HepG2 (cell line): ENCODE measurements around the gene SEMA3G. TPM values are rescaled to one million over a fixed set of nuclear protein-coding genes. Genes with fewer than 3 reads are reported as not detected.

Experiments
- ATAC-seq: fragments of 200-7000 bp; cut with Tn5 transposase; 3 replicates; pipeline ENCODE4 v1.9.1; 2020; ENCODE audit warnings: mild to moderate bottlenecking, moderate library complexity
- BruUV-seq: library from RNA; stranded (reverse); fragments of 400-500 nt; replicated peaks from 2 replicates; lab custom pipeline; 2021; lab: Mats Ljungman, UMichigan
- CTCF ChIA-PET: fragments of 300-600 bp; formaldehyde crosslinking; extraction: SDS; loops from one replicate; lab custom pipeline; 2021; ENCODE audit warnings: low total read pairs, inconsistent platforms, low intra/inter-chr PET ratio; lab: Yijun Ruan, JAX
- POLR2A ChIA-PET: fragments of 350-600 bp; sonication (Branson Sonifier 250); formaldehyde crosslinking; loops from one replicate; lab custom pipeline; 2020; ENCODE audit warnings: antibody characterized with exemption, inconsistent platforms; lab: Yijun Ruan, JAX
- DNase-seq: peaks from one replicate; pipeline ENCODE4 v3.0.0-alpha.2; 2015; ENCODE audit warnings: low spot score
- FAIRE-seq: peaks from 3 replicates; lab custom pipeline; 2011; peaks lifted over from hg19 to GRCh38; lab: Jason Lieb, UNC
- H2AFZ ChIP-seq: one replicate; pipeline ENCODE4 v1.6.1; 2011; ENCODE audit warnings: low read length, inconsistent platforms
- H3K27ac ChIP-seq: fragments of 300-600 bp; 3 replicates; pipeline ENCODE4 v1.8.0; 2011; ENCODE audit warnings: mixed run types, mild to moderate bottlenecking, mixed read lengths, low read length, inconsistent platforms; ENCODE audit not compliant: insufficient read depth; ENCODE audit errors: extremely low read length
- H3K27me3 ChIP-seq, 2 experiments: fragments of 200-600 bp in 1 of 2; 2 replicates in 1 of 2; 3 replicates in 1 of 2; pipeline versions ENCODE4 v1.6.0 to v1.8.0; 2011; ENCODE audit warnings: low read length in 2 of 2, mild to moderate bottlenecking in 2 of 2, moderate library complexity in 2 of 2, inconsistent platforms in 1 of 2; ENCODE audit not compliant: insufficient read depth in 2 of 2, control insufficient read depth in 1 of 2
- H3K36me3 ChIP-seq, 2 experiments: fragments of 200-600 bp in 1 of 2; replicated peaks in 1 of 2; 2 replicates in 1 of 2; 3 replicates in 1 of 2; pipeline versions ENCODE4 v1.5.1 to v1.8.0; 2011; ENCODE audit warnings: low read length in 2 of 2, inconsistent platforms in 1 of 2; ENCODE audit not compliant: insufficient read depth in 2 of 2, control insufficient read depth in 1 of 2
- H3K4me1 ChIP-seq: 2 replicates; pipeline ENCODE4 v1.5.1; 2012; ENCODE audit warnings: low read length, inconsistent platforms; ENCODE audit not compliant: insufficient read depth
- H3K4me2 ChIP-seq: 2 replicates; pipeline ENCODE4 v1.6.0; 2011; ENCODE audit warnings: low read depth, low read length, inconsistent platforms
- H3K4me3 ChIP-seq, 3 experiments: fragments of 200-600 bp in 1 of 3; sonication (generic), shearing (Covaris generic) in 1 of 3; replicated peaks in 1 of 3; 2 replicates each; pipeline ENCODE4 v1.5.1; 2011 to 2016; ENCODE audit warnings: low read length in 3 of 3, inconsistent platforms in 2 of 3, low read depth in 2 of 3, mild to moderate bottlenecking in 2 of 3, control low read depth in 1 of 3, mixed read lengths in 1 of 3; ENCODE audit not compliant: insufficient read depth in 1 of 3
- H3K79me2 ChIP-seq: one replicate; pipeline ENCODE4 v1.6.1; 2011; ENCODE audit warnings: low read length, inconsistent platforms; ENCODE audit not compliant: insufficient read depth
- H3K9ac ChIP-seq: 2 replicates; pipeline ENCODE4 v1.6.0; 2011; ENCODE audit warnings: mild to moderate bottlenecking, low read depth, low read length, inconsistent platforms; ENCODE audit not compliant: insufficient read depth
- H3K9me3 ChIP-seq: 2 replicates; pipeline ENCODE4 v1.5.1; 2012; ENCODE audit warnings: mild to moderate bottlenecking, low read length
- H4K20me1 ChIP-seq: 2 replicates; pipeline ENCODE4 v1.6.0; 2011; ENCODE audit warnings: inconsistent platforms, mild to moderate bottlenecking, low read length, moderate library complexity; ENCODE audit not compliant: insufficient read depth
- AHR ChIP-seq: IDR thresholded peaks from 2 replicates; pipeline ENCODE4 v1.6.1; 2018; ENCODE audit warnings: missing genetic modification reagents, missing compliant biosample characterization
- CENPBD1 ChIP-seq: sonication (generic); formaldehyde crosslinking; IDR thresholded peaks from 2 replicates; pipeline ENCODE4 v1.8.0; 2022; ENCODE audit warnings: missing genetic modification reagents, low read depth, mild to moderate bottlenecking, borderline replicate concordance
- CHCHD3 ChIP-seq: sonication (generic); formaldehyde crosslinking; IDR thresholded peaks from 2 replicates; pipeline ENCODE4 v1.8.0; 2022; ENCODE audit warnings: mild to moderate bottlenecking, missing genetic modification reagents, moderate library complexity
- CSRNP2 ChIP-seq: sonication (generic); formaldehyde crosslinking; conservative IDR thresholded peaks from 2 replicates; pipeline ENCODE4 v1.8.0; 2022; ENCODE audit warnings: low read depth, missing genetic modification reagents
- ETV5 ChIP-seq: IDR thresholded peaks from 2 replicates; pipeline ENCODE4 v1.6.1; 2018; ENCODE audit warnings: missing biosample characterization, missing genetic modification reagents, inconsistent platforms, borderline replicate concordance
- FOXA1 ChIP-seq, 2 experiments: fragments of 450-650 bp in 1 of 2; sonication (generic) in 1 of 2; formaldehyde crosslinking in 1 of 2; IDR thresholded peaks; 2 replicates each; pipeline versions ENCODE4 v1.4.0 to v1.6.1; 2016 to 2020; ENCODE audit warnings: missing genetic modification reagents in 1 of 2
- JUNB ChIP-seq: sonication (generic); formaldehyde crosslinking; IDR thresholded peaks from 2 replicates; pipeline ENCODE4 v1.8.0; 2022; ENCODE audit warnings: missing genetic modification reagents, mild to moderate bottlenecking, borderline replicate concordance
- MEIS2 ChIP-seq: sonication (generic); formaldehyde crosslinking; IDR thresholded peaks from 2 replicates; pipeline ENCODE4 v1.9.0; 2021; ENCODE audit warnings: mild to moderate bottlenecking, missing genetic modification reagents
- MIER3 ChIP-seq: IDR thresholded peaks from 2 replicates; pipeline ENCODE4 v1.6.1; 2016; ENCODE audit warnings: missing compliant biosample characterization, borderline replicate concordance
- NFE2 ChIP-seq: sonication (generic); formaldehyde crosslinking; IDR thresholded peaks from 2 replicates; pipeline ENCODE4 v1.4.0; 2020; ENCODE audit warnings: missing genetic modification reagents
- NR2F1 ChIP-seq, 2 experiments: fragments of 450-650 bp in 1 of 2; formaldehyde crosslinking in 1 of 2; IDR thresholded peaks; 2 replicates each; pipeline versions ENCODE4 v1.5.0 to v1.6.1; 2016 to 2020; ENCODE audit warnings: mild to moderate bottlenecking in 1 of 2, missing compliant biosample characterization in 1 of 2, missing genetic modification reagents in 1 of 2, moderate library complexity in 1 of 2
- NR2F6 ChIP-seq, 2 experiments: IDR thresholded peaks; 2 replicates each; pipeline ENCODE4 v1.6.1; 2016; ENCODE audit warnings: antibody characterized with exemption in 1 of 2, mild to moderate bottlenecking in 1 of 2
- RARA ChIP-seq: IDR thresholded peaks from 2 replicates; pipeline ENCODE4 v1.6.1; 2016; ENCODE audit warnings: missing genetic modification reagents, missing compliant biosample characterization
- SMAD3 ChIP-seq: sonication (generic); formaldehyde crosslinking; IDR thresholded peaks from 2 replicates; pipeline ENCODE4 v1.4.0; 2020; ENCODE audit warnings: missing genetic modification reagents
- SRSF4 ChIP-seq: fragments of 200-400 bp; formaldehyde crosslinking; IDR thresholded peaks from one replicate; pipeline ENCODE4 v1.6.1; 2018; ENCODE audit warnings: mild to moderate bottlenecking, low read depth, low read length, moderate library complexity; ENCODE audit not compliant: poor library complexity, severe bottlenecking
- TEAD3 ChIP-seq: optimal IDR thresholded peaks from 2 replicates; pipeline ENCODE3; 2016; ENCODE audit warnings: borderline replicate concordance
- ZBTB33 ChIP-seq: sonication (generic); formaldehyde crosslinking; IDR thresholded peaks from 2 replicates; pipeline ENCODE4 v1.4.0; 2020; ENCODE audit warnings: missing genetic modification reagents
- ZNF225 ChIP-seq: sonication (generic); formaldehyde crosslinking; IDR thresholded peaks from 2 replicates; pipeline ENCODE4 v1.4.0; 2020; ENCODE audit warnings: mild to moderate bottlenecking, missing genetic modification reagents
- ZNF335 ChIP-seq: sonication (generic); formaldehyde crosslinking; IDR thresholded peaks from 2 replicates; pipeline ENCODE4 v1.4.0; 2020; ENCODE audit warnings: missing genetic modification reagents
- ZNF761 ChIP-seq: sonication (generic); formaldehyde crosslinking; conservative IDR thresholded peaks from 2 replicates; pipeline ENCODE4 v1.4.0; 2020; ENCODE audit warnings: mild to moderate bottlenecking, missing genetic modification reagents
- WGBS: methylation state at CpG from one replicate; pipeline ENCODE4 v1.1.6; 2017; ENCODE audit warnings: low lambda C conversion rate; 5-methylcytosine and 5-hydroxymethylcytosine counted together
- in situ Hi-C: cut with HindIII; loops from 2 replicates; pipeline ENCODE4 v1.10.0; 2017; ENCODE audit warnings: low pct_unique_long_range_greater_than_20kb; ENCODE audit not compliant: extremely low pct_ligation_motif_present
- intact Hi-C: fragments of 100-400 bp; cut with micrococcal nuclease; formaldehyde crosslinking; loops from one replicate; pipeline ENCODE4 v1.10.0; 2022; ENCODE audit not compliant: unreplicated experiment
- polyA plus RNA-seq, 8 experiments: library from polyadenylated mRNA; depleted of rRNA in 3 of 8; stranded (reverse) in 7 of 8; unstranded in 1 of 8; fragments of >200 nt; fragmentation: Illumina TruSeq in 4 of 8; extraction: Trizol in 4 of 8; gene quantifications; 2 replicates each; pipeline versions ENCODE4 v1.2.1 to v1.2.3, GENCODE V29; 2011 to 2016; ENCODE audit warnings: low read depth in 4 of 8, missing spikeins in 1 of 8, mixed read lengths in 1 of 8; ENCODE audit not compliant: insufficient read depth in 1 of 8
- total RNA-seq, 5 experiments: library from RNA; depleted of rRNA; stranded (reverse); fragments of >200 nt; fragmentation: Illumina TruSeq; extraction: Trizol; gene quantifications; 2 replicates each; pipeline ENCODE4 v1.2.3, GENCODE V29; 2016; ENCODE audit warnings: low read depth in 1 of 5

Gene SEMA3G
- total and polyA plus RNA-seq, 2 of the 13 experiments (the other 11 are each of a cell fraction or from before 2014, with no cell fraction given) = 6.1 to 8.3 TPM

- H3K4me2 ChIP-seq = no peak overlapping the region
- TF ChIP-seq NR2F1 (CRISPR knock-in tag; IDR thresholded peaks at IDR 0.05) (no peak), MIER3 (CRISPR knock-in tag) (no peak), ZNF225 (CRISPR knock-in tag) (no peak), ZNF335 (CRISPR knock-in tag) (no peak), CENPBD1 (CRISPR knock-in tag) (no peak), AHR (CRISPR knock-in tag) (no peak), ETV5 (no peak), SMAD3 (CRISPR knock-in tag) (no peak), ZNF761 (CRISPR knock-in tag) (no peak), MEIS2 (no peak), JUNB (no peak), FOXA1 (IDR thresholded peaks at IDR 0.05) (no peak), FOXA1 (CRISPR knock-in tag; IDR thresholded peaks at IDR 0.05) (peak; percentile 39; the same call in 1 of the 2 replicates), SRSF4 (no peak), NFE2 (CRISPR knock-in tag) (no peak), NR2F6 (IDR thresholded peaks at IDR 0.05) (peak; percentile 15; the same call in 1 of the 2 replicates), NR2F6 (CRISPR knock-in tag; IDR thresholded peaks at IDR 0.05) (no peak), TEAD3 (CRISPR knock-in tag) (peak; percentile 20), CSRNP2 (no peak), RARA (peak; percentile 55), ZBTB33 (CRISPR knock-in tag) (0 out of 2 replicates have a peak, but pooled peaks have one; percentile 34), CHCHD3 (CRISPR knock-in tag) (no peak)
Measured at GRCh38 chr3:52483577-52484381, 38.9 kb upstream of the SEMA3G start.

More at GRCh38 chr3:52483577-52484381, 38.9 kb upstream of the SEMA3G start:
- in situ Hi-C loops = no loop called here
- Histone ChIP-seq H3K9me3 (no peaks in the 10 kb centered on the region), H3K79me2 (no peaks in the 10 kb centered on the region), H2AFZ (no peak overlapping the region), H3K9ac (no peak overlapping the region), H3K4me3 (no peak overlapping the region), H3K27ac (no peak overlapping the region), H3K27me3 (no peaks in the 10 kb centered on the region), H4K20me1 (no peaks in the 10 kb centered on the region), H3K4me1 (peaks cover 11% of the 10 kb centered on the region; the same call in 1 of the 2 replicates), H3K36me3 (peaks cover 19 to 53% of the 10 kb centered on the region in 2 experiments)
- ChIA-PET POLR2A (no interaction called here), CTCF (no interaction called here)
- intact Hi-C loops = no loop called here
- DNase-seq (peak; percentile 61), FAIRE-seq (no peak), ATAC-seq (peak; percentile 10)
- TSS peak; percentile 27 for BruUV-seq
- WGBS = 82% methylated on average over 8 of the region's 13 CpGs
